Measurements from ENCODE around the gene MARCHF2.

MARCHF2 gene

GRCh38 chr19:8478598-8478997 is 65.5 kb downstream of the MARCHF2 start:
- Histone ChIP-seq H3K4me2 (no peak overlapping the region), H3K9ac (no peak overlapping the region), H2AFZ (ENCODE audit: low read depth) (no peak overlapping the region), H3K4me3 (IDR thresholded peaks at IDR 0.05; ENCODE audit: insufficient read depth, low read depth, low read length) (no peak overlapping the region), H3K27ac (no peak overlapping the region), H3K36me3 (ENCODE audit: insufficient read depth) (no peaks in the 10 kb centered on the region; the same call in 1 of the 2 replicates), H3K27me3 (ENCODE audit: insufficient read depth, low read depth) (no peaks in the 10 kb centered on the region), H3K79me2 (ENCODE audit: insufficient read depth, low read depth) (peaks cover 83% of the 10 kb centered on the region), H4K20me1 (ENCODE audit: insufficient read depth) (peaks cover 5% of the 10 kb centered on the region; the same call in 1 of the 2 replicates), H3K4me1 (ENCODE audit: low read depth, poor library complexity, severe bottlenecking) (no peaks in the 10 kb centered on the region)
- TF ChIP-seq CTCF (conservative IDR thresholded peaks at IDR 0.05; ENCODE audit: low read depth, low read length), result no peak

- Histone ChIP-seq H3K79me2 (ENCODE audit: insufficient read depth, low read depth) (peaks cover 63% of the 10 kb centered on the region), H4K20me1 (ENCODE audit: insufficient read depth) (peaks cover 5% of the 10 kb centered on the region; the same call in 1 of the 2 replicates), H3K4me2 (no peak overlapping the region), H3K4me3 (IDR thresholded peaks at IDR 0.05; ENCODE audit: insufficient read depth, low read depth, low read length) (no peak overlapping the region), H3K27me3 (ENCODE audit: insufficient read depth, low read depth) (no peaks in the 10 kb centered on the region), H2AFZ (ENCODE audit: low read depth) (no peak overlapping the region), H3K4me1 (ENCODE audit: low read depth, poor library complexity, severe bottlenecking) (no peaks in the 10 kb centered on the region), H3K36me3 (ENCODE audit: insufficient read depth) (no peaks in the 10 kb centered on the region; the same call in 1 of the 2 replicates), H3K27ac (no peak overlapping the region), H3K9ac (no peak overlapping the region)
- no peak for TF ChIP-seq CTCF (conservative IDR thresholded peaks at IDR 0.05; ENCODE audit: low read depth, low read length)
Observed at GRCh38 chr19:8481201-8481600, 68.1 kb downstream of the MARCHF2 start.

- Histone ChIP-seq H2AFZ (ENCODE audit: low read depth) (no peak overlapping the region), H4K20me1 (ENCODE audit: insufficient read depth) (peaks cover 5% of the 10 kb centered on the region; the same call in 1 of the 2 replicates)
Observed at GRCh38 chr19:8481616-8482015, 68.5 kb downstream of the MARCHF2 start.

GRCh38 chr19:8482696-8483095 is 69.6 kb downstream of the MARCHF2 start:
- Histone ChIP-seq H3K4me3 (IDR thresholded peaks at IDR 0.05; ENCODE audit: insufficient read depth, low read depth, low read length) (no peak overlapping the region), H3K4me1 (ENCODE audit: low read depth, poor library complexity, severe bottlenecking) (no peaks in the 10 kb centered on the region), H3K9ac (no peak overlapping the region), H3K36me3 (ENCODE audit: insufficient read depth) (no peaks in the 10 kb centered on the region; the same call in 1 of the 2 replicates), H3K27me3 (ENCODE audit: insufficient read depth, low read depth) (no peaks in the 10 kb centered on the region), H4K20me1 (ENCODE audit: insufficient read depth) (peaks cover 5% of the 10 kb centered on the region; the same call in 1 of the 2 replicates), H2AFZ (ENCODE audit: low read depth) (no peak overlapping the region), H3K4me2 (no peak overlapping the region), H3K27ac (no peak overlapping the region), H3K79me2 (ENCODE audit: insufficient read depth, low read depth) (peaks cover 51% of the 10 kb centered on the region)
- no peak for TF ChIP-seq CTCF (conservative IDR thresholded peaks at IDR 0.05; ENCODE audit: low read depth, low read length)

More at GRCh38 chr19:8481616-8482015, 68.5 kb downstream of the MARCHF2 start:
- Histone ChIP-seq H3K4me2 (no peak overlapping the region), H3K36me3 (ENCODE audit: insufficient read depth) (no peaks in the 10 kb centered on the region; the same call in 1 of the 2 replicates), H3K27me3 (ENCODE audit: insufficient read depth, low read depth) (no peaks in the 10 kb centered on the region), H3K4me1 (ENCODE audit: low read depth, poor library complexity, severe bottlenecking) (no peaks in the 10 kb centered on the region), H3K4me3 (IDR thresholded peaks at IDR 0.05; ENCODE audit: insufficient read depth, low read depth, low read length) (no peak overlapping the region), H3K27ac (no peak overlapping the region), H3K79me2 (ENCODE audit: insufficient read depth, low read depth) (peaks cover 60% of the 10 kb centered on the region), H3K9ac (no peak overlapping the region)
- no peak for TF ChIP-seq CTCF (conservative IDR thresholded peaks at IDR 0.05; ENCODE audit: low read depth, low read length)

All from KMS-11 (cell line).